ENCODE measurements around the gene GIGYF2.

The GIGYF2 gene

DNA sequence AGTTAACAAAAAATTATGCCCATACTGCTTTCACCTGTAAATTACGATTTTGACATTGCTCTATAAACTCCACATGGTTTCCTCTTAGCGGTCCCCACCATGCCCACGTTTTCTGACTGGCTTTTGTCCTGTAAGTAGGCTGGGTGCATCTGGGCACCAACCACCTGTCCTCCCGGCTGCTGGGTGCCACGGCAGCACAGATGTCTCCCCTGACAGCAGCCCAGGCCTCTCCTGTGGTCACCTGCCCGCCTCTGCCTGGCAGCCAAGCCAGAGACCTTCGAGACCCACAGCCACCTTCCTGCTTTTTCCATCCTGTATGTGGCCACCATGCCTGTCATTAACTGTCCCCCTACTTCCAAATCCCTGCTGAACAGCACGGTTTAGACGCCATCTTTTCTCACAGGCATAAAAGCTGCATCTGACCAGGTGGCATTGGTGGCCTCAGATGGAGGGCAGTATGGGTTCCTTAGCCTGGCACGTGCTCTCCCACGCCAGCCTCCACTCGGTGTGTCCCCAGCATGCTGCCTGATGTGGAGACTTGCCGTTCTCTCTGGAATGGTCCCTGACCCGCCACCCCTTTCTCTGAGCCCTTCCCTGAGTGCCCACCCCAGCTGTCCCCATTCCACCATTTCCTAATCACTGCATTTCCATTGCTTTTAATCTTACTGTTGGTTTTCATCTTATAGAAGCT is 191.9 kb downstream of the GIGYF2 start:
- H3K36me3 ChIP-seq (ENCODE audit: control insufficient read depth in 2 of 2, insufficient read depth in 1 of 2, low read length in 2 of 2), result peaks cover 0 to 26% of the 10 kb centered on the region in 2 experiments; a peak in 2 of 3 replicates
- H3K4me3 ChIP-seq (ENCODE audit: low read depth, low read length), result no peak overlapping the region
- ChIA-PET CTCF (no interaction called here), POLR2A (no interaction called here)
- H3K4me1 ChIP-seq (ENCODE audit: control insufficient read depth, insufficient read depth, low read length), result no peaks in the 10 kb centered on the region
- H3K27ac ChIP-seq (ENCODE audit: extremely low read depth, low read depth, low read length), result no peak overlapping the region
- TF ChIP-seq, protein P1, sequence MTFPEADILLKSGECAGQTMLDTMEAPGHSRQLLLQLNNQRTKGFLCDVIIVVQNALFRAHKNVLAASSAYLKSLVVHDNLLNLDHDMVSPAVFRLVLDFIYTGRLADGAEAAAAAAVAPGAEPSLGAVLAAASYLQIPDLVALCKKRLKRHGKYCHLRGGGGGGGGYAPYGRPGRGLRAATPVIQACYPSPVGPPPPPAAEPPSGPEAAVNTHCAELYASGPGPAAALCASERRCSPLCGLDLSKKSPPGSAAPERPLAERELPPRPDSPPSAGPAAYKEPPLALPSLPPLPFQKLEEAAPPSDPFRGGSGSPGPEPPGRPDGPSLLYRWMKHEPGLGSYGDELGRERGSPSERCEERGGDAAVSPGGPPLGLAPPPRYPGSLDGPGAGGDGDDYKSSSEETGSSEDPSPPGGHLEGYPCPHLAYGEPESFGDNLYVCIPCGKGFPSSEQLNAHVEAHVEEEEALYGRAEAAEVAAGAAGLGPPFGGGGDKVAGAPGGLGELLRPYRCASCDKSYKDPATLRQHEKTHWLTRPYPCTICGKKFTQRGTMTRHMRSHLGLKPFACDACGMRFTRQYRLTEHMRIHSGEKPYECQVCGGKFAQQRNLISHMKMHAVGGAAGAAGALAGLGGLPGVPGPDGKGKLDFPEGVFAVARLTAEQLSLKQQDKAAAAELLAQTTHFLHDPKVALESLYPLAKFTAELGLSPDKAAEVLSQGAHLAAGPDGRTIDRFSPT (tag by site-specific recombination; IDR thresholded peaks at IDR 0.05), result no peak
- TF ChIP-seq ZSCAN30 (tag by site-specific recombination; IDR thresholded peaks at IDR 0.05), result no peak
- TF ChIP-seq ZNF610 (tag by site-specific recombination; IDR thresholded peaks at IDR 0.05; ENCODE audit: borderline replicate concordance), result no peak
- TF ChIP-seq ZNF311 (tag by site-specific recombination; IDR thresholded peaks at IDR 0.05; ENCODE audit: borderline replicate concordance), result no peak
- TF ChIP-seq REPIN1 (tag by site-specific recombination; IDR thresholded peaks at IDR 0.05; ENCODE audit: low read depth), result no peak
- TF ChIP-seq, protein P2, sequence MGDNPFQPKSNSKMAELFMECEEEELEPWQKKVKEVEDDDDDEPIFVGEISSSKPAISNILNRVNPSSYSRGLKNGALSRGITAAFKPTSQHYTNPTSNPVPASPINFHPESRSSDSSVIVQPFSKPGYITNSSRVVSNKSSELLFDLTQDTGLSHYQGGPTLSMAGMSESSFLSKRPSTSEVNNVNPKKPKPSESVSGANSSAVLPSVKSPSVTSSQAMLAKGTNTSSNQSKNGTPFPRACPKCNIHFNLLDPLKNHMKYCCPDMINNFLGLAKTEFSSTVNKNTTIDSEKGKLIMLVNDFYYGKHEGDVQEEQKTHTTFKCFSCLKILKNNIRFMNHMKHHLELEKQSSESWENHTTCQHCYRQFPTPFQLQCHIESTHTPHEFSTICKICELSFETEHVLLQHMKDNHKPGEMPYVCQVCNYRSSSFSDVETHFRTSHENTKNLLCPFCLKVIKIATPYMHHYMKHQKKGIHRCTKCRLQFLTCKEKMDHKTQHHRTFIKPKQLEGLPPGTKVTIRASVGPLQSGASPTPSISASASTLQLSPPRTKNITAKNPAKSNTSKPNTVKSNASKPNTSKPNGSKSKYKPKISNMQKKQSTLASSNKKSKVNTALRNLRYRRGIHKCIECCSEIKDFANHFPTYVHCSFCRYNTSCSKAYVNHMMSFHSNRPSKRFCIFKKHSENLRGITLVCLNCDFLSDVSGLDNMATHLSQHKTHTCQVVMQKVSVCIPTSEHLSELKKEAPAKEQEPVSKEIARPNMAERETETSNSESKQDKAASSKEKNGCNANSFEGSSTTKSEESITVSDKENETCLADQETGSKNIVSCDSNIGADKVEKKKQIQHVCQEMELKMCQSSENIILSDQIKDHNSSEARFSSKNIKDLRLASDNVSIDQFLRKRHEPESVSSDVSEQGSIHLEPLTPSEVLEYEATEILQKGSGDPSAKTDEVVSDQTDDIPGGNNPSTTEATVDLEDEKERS (tag by site-specific recombination; IDR thresholded peaks at IDR 0.05), result no peak
- no peak for TF ChIP-seq HOXC10 (CRISPR knock-in tag; IDR thresholded peaks at IDR 0.05)
- no peak for TF ChIP-seq ZNF747 (tag by site-specific recombination; IDR thresholded peaks at IDR 0.05)
- no peak for TF ChIP-seq ZNF292 (tag by site-specific recombination; IDR thresholded peaks at IDR 0.05; ENCODE audit: borderline replicate concordance, low read depth)
- TF ChIP-seq, protein P3, sequence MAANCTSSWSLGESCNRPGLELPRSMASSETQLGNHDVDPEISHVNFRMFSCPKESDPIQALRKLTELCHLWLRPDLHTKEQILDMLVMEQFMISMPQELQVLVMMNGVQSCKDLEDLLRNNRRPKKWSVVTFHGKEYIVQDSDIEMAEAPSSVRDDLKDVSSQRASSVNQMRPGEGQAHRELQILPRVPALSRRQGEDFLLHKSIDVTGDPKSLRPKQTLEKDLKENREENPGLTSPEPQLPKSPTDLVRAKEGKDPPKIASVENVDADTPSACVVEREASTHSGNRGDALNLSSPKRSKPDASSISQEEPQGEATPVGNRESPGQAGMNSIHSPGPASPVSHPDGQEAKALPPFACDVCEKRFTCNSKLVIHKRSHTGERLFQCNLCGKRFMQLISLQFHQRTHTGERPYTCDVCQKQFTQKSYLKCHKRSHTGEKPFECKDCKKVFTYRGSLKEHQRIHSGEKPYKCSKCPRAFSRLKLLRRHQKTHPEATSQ (tag by site-specific recombination; IDR thresholded peaks at IDR 0.05), result no peak
- TF ChIP-seq, protein P4, sequence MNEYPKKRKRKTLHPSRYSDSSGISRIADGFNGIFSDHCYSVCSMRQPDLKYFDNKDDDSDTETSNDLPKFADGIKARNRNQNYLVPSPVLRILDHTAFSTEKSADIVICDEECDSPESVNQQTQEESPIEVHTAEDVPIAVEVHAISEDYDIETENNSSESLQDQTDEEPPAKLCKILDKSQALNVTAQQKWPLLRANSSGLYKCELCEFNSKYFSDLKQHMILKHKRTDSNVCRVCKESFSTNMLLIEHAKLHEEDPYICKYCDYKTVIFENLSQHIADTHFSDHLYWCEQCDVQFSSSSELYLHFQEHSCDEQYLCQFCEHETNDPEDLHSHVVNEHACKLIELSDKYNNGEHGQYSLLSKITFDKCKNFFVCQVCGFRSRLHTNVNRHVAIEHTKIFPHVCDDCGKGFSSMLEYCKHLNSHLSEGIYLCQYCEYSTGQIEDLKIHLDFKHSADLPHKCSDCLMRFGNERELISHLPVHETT (tag by site-specific recombination; IDR thresholded peaks at IDR 0.05), result no peak
- TF ChIP-seq FEZF1 (tag by site-specific recombination; IDR thresholded peaks at IDR 0.05), result no peak
- no peak for TF ChIP-seq BCL11A (tag by site-specific recombination; IDR thresholded peaks at IDR 0.05; ENCODE audit: low read depth)
- TF ChIP-seq YY2 (tag by site-specific recombination; IDR thresholded peaks at IDR 0.05), result no peak
- no peak for TF ChIP-seq ZNF302 (tag by site-specific recombination; IDR thresholded peaks at IDR 0.05; ENCODE audit: low read depth)
- TF ChIP-seq WT1 (tag by site-specific recombination; IDR thresholded peaks at IDR 0.05), result no peak
- no peak for TF ChIP-seq ZNF248 (tag by site-specific recombination; IDR thresholded peaks at IDR 0.05)
- no peak for TF ChIP-seq ZNF776 (tag by site-specific recombination; IDR thresholded peaks at IDR 0.05; ENCODE audit: borderline replicate concordance)
- no peak for TF ChIP-seq ZNF664 (tag by site-specific recombination; IDR thresholded peaks at IDR 0.05)
- TF ChIP-seq, protein P5, sequence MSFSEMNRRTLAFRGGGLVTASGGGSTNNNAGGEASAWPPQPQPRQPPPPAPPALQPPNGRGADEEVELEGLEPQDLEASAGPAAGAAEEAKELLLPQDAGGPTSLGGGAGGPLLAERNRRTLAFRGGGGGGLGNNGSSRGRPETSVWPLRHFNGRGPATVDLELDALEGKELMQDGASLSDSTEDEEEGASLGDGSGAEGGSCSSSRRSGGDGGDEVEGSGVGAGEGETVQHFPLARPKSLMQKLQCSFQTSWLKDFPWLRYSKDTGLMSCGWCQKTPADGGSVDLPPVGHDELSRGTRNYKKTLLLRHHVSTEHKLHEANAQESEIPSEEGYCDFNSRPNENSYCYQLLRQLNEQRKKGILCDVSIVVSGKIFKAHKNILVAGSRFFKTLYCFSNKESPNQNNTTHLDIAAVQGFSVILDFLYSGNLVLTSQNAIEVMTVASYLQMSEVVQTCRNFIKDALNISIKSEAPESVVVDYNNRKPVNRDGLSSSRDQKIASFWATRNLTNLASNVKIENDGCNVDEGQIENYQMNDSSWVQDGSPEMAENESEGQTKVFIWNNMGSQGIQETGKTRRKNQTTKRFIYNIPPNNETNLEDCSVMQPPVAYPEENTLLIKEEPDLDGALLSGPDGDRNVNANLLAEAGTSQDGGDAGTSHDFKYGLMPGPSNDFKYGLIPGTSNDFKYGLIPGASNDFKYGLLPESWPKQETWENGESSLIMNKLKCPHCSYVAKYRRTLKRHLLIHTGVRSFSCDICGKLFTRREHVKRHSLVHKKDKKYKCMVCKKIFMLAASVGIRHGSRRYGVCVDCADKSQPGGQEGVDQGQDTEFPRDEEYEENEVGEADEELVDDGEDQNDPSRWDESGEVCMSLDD (tag by site-specific recombination; IDR thresholded peaks at IDR 0.05), result no peak
- no peaks in the 10 kb centered on the region for H3K9me3 ChIP-seq (ENCODE audit: control insufficient read depth, insufficient read depth, low read depth, low read length)

Data from HEK293 (cell line).